Erythroblast (primary cell): Measurements from ENCODE around the gene FNDC3B.

Source experiments
- GATA1 ChIP-seq: IDR thresholded peaks from 2 replicates; pipeline ENCODE4 v1.6.1; 2011; ENCODE audit warnings: low read depth, mild to moderate bottlenecking, control low read depth, low read length, moderate library complexity
- POLR2A ChIP-seq: IDR thresholded peaks from 2 replicates; pipeline ENCODE4 v1.6.1; 2011; ENCODE audit warnings: mild to moderate bottlenecking, low read length

GRCh38 chr3:172156586-172156955 is 117.2 kb downstream of the FNDC3B start:
- TF ChIP-seq POLR2A (no peak), GATA1 (no peak)
